Astrocyte of the spinal cord (primary cell): ENCODE measurements around the gene AFG1L.

ENCODE experiments used
- DNase-seq: peaks from one replicate; pipeline ENCODE4 v3.0.0; 2011; ENCODE audit warnings: low read depth, low spot score
- H3K4me3 ChIP-seq: 2 replicates; pipeline ENCODE4 v1.5.1; 2011; ENCODE audit warnings: low read depth, mild to moderate bottlenecking, low read length, moderate library complexity
- in situ Hi-C: cut with HindIII; loops from 2 replicates; pipeline ENCODE4 v1.10.0; 2017; ENCODE audit warnings: low sequenced_read_pairs
- TF ChIP-seq, protein P1 (sequence below): IDR thresholded peaks from 2 replicates; pipeline ENCODE4 v1.5.1; 2012; ENCODE audit warnings: low read depth, mild to moderate bottlenecking, low read length, inconsistent platforms

Gene AFG1L

DNA sequence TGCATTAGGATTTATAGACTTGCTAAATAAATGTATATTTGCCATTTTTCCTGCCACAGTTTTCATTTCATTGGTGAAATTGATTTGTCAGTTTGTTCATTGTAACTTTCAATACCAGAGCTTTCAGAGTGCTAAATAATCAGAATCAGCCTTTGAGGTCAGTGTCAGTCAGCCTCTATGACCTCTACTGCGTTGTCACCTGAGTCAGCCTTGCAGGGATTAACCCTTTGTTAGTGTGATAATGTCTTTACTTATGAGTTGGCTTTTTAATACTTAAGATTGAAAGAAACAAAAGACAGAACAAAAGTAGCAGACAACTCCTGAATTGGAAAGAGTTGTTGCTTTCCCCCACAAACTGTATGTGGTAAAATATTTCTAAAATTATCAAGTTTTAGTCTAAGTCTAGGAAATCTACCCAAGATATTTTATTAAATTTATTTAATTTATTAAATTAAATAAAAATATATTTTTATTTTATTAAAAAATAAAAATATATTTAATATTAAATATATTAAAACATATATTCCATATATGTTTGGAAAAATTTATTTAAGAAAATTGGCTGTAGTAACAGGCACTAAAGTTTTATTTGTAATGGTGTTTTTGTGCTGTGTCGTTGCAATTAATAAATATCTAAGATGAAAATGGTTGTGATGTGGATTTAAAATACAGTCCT, 125.2 kb downstream of the AFG1L start:
- TF ChIP-seq, protein P1, sequence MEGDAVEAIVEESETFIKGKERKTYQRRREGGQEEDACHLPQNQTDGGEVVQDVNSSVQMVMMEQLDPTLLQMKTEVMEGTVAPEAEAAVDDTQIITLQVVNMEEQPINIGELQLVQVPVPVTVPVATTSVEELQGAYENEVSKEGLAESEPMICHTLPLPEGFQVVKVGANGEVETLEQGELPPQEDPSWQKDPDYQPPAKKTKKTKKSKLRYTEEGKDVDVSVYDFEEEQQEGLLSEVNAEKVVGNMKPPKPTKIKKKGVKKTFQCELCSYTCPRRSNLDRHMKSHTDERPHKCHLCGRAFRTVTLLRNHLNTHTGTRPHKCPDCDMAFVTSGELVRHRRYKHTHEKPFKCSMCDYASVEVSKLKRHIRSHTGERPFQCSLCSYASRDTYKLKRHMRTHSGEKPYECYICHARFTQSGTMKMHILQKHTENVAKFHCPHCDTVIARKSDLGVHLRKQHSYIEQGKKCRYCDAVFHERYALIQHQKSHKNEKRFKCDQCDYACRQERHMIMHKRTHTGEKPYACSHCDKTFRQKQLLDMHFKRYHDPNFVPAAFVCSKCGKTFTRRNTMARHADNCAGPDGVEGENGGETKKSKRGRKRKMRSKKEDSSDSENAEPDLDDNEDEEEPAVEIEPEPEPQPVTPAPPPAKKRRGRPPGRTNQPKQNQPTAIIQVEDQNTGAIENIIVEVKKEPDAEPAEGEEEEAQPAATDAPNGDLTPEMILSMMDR = no peak
- no peak overlapping the region for H3K4me3 ChIP-seq
- DNase-seq = no peak
- in situ Hi-C loops = no loop called here

GRCh38 chr6:108421366-108421765, 126.5 kb downstream of the AFG1L start:
- TF ChIP-seq, protein P1 = no peak
- in situ Hi-C loops = no loop called here
- DNase-seq = peak; percentile 22

DNA sequence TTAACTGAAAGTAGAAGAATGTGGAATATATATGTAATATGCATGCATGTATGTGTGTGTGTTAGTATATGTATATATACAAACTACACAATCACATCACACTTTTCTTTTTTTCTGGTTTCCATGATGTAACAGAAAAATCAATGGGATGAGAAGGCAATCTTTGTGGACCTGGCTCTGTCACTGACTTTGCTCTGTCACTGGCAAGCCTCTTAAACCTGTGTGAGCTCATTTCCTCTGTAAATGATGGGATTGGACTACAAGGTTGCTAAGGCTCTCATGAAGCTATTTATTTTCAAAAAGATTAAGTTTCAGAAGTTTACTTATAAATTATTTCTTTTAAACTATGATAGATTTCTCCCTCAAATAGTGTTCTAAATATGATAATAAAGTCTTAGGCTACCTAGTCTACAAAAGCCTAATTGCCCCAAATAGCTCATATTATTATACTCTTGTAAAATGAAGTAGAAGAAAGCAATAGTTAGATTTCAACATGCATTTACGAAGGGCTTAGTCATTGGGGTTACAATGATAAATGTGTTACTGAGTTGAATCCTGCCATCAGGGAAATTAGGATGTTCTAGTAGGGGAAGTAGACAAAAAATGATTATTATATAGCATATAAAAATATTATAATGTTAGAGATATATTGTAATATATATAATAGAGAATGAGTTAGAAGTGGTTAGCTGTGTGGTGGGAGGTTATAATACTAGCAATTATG, 129.3 kb downstream of the AFG1L start:
- in situ Hi-C loops = no loop called here
- H3K4me3 ChIP-seq = no peak overlapping the region
- TF ChIP-seq, protein P1 = no peak
- DNase-seq = no peak

More at GRCh38 chr6:108421366-108421765, 126.5 kb downstream of the AFG1L start:
- H3K4me3 ChIP-seq = no peak overlapping the region

DNA sequence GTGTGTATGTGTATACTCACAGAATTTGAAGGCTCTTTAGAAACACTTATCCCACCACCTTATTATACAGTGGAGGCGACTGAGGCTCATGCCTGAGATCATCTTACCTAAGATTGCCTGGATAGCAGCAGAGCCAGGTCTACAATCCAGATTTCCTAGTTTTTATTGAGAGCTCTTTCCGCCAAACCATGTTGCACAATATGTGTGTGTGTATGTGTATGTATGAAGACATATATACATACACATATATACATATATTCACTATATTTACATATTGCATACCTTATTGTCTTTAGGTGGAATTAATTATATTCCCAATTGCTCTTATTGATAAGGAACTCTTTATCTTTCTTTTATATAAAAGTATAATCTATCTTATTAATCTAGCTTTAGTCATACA, 130.6 kb downstream of the AFG1L start:
- no peak overlapping the region for H3K4me3 ChIP-seq
- in situ Hi-C loops = no loop called here
- TF ChIP-seq, protein P1 = no peak
- no peak for DNase-seq

DNA sequence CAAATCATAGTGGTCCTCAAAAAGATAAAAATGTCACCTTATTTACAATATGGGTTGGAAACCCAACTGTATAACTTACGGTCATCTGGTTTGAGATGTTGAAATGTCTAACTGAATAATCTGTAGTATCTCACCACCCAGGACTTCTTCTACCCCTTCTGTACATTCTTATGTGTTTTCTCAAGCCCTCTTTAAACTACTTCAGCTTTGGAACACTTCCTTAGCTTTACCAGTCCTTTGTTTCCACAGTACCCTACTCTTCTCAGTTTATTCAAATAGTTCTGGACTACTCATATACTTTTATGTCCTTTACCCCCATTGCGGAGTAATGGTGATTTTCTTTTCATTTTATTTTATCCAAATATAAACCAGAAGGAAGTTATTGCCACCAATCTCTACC, 137.3 kb downstream of the AFG1L start:
- DNase-seq = no peak
- TF ChIP-seq, protein P1 = no peak

GRCh38 chr6:108432792-108433191, 137.9 kb downstream of the AFG1L start:
- TF ChIP-seq, protein P1 = no peak
- no peak overlapping the region for H3K4me3 ChIP-seq
- in situ Hi-C loops = no loop called here

More for the DNA sequence above, 137.3 kb downstream of the AFG1L start:
- no peak overlapping the region for H3K4me3 ChIP-seq
- in situ Hi-C loops = no loop called here

More at GRCh38 chr6:108432792-108433191, 137.9 kb downstream of the AFG1L start:
- no peak for DNase-seq
